Measurements from ENCODE around the gene GCN1.

Gene GCN1

GRCh38 chr12:120093592-120094355 is 100.7 kb downstream of the GCN1 start:
- ATAC-seq (replicated peaks; ENCODE audit: extremely low read depth, poor library complexity, severe bottlenecking): no peak
- no peaks in the 10 kb centered on the region for H3K27me3 Mint-ChIP-seq
- no peaks in the 10 kb centered on the region for H3K9me3 Mint-ChIP-seq
- no peak for DNase-seq (ENCODE audit: low spot score in 2 of 2)
- H3K27ac Mint-ChIP-seq (ENCODE audit: low read depth): no peak overlapping the region
- H3K36me3 Mint-ChIP-seq (ENCODE audit: insufficient read depth): peaks cover 51% of the 10 kb centered on the region
- peaks cover 7% of the 10 kb centered on the region for H3K4me1 Mint-ChIP-seq
- no peak overlapping the region for H3K4me3 Mint-ChIP-seq

- DNase-seq (ENCODE audit: low spot score in 2 of 2) (no peak), ATAC-seq (replicated peaks; ENCODE audit: extremely low read depth, poor library complexity, severe bottlenecking) (no peak)
- Mint-ChIP-seq H3K9me3 (no peaks in the 10 kb centered on the region), H3K4me3 (no peak overlapping the region), H3K4me1 (peaks cover 7% of the 10 kb centered on the region), H3K36me3 (ENCODE audit: insufficient read depth) (peaks cover 49% of the 10 kb centered on the region), H3K27ac (ENCODE audit: low read depth) (no peak overlapping the region), H3K27me3 (no peaks in the 10 kb centered on the region)
Measured at GRCh38 chr12:120093336-120093591, 101.3 kb downstream of the GCN1 start.

DNA sequence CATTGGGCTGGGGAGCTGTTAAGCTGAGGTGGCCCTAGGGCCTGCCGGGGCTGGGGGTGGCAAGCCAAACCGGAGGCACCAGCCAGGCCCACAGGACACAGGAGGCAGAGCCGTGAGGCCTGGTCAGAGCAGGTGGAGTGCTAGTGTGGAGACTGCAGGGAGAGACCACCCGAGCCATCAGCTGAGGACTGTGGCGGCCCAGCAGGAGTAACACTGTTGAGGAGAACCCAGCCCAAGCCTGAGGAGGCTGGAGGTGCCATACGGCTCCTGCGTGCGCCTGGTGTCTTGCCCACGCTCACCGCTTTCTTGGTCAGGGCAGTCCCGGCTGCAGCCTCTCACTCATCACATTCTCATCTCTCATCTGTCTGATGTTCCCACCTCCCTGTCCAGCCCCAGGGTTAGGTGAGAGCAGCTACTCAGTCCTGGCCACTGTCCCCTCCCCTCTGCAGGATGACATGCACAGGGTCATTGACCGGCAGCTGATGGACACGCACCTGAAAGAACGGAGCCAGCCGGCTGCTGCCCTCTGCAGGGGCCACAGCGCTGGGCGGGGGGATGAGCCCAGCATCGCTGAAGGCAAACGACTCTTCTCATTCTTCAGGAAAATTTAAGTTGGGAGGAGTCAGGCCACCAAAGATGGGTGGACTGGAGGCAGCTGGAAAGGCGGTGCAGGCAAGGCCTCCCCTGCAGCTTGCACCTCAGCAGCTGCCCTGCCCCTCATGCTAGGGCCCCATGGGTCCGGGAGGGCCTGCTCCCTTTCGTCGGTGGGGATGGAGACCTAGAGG is 101.8 kb downstream of the GCN1 start:
- Mint-ChIP-seq H3K4me1 (peaks cover 7% of the 10 kb centered on the region), H3K9me3 (no peaks in the 10 kb centered on the region), H3K4me3 (no peak overlapping the region), H3K27ac (ENCODE audit: low read depth) (no peak overlapping the region), H3K27me3 (no peaks in the 10 kb centered on the region), H3K36me3 (ENCODE audit: insufficient read depth) (peaks cover 47% of the 10 kb centered on the region)
- ATAC-seq (replicated peaks; ENCODE audit: extremely low read depth, poor library complexity, severe bottlenecking) (no peak), DNase-seq (ENCODE audit: low spot score in 2 of 2) (no peak)

DNA sequence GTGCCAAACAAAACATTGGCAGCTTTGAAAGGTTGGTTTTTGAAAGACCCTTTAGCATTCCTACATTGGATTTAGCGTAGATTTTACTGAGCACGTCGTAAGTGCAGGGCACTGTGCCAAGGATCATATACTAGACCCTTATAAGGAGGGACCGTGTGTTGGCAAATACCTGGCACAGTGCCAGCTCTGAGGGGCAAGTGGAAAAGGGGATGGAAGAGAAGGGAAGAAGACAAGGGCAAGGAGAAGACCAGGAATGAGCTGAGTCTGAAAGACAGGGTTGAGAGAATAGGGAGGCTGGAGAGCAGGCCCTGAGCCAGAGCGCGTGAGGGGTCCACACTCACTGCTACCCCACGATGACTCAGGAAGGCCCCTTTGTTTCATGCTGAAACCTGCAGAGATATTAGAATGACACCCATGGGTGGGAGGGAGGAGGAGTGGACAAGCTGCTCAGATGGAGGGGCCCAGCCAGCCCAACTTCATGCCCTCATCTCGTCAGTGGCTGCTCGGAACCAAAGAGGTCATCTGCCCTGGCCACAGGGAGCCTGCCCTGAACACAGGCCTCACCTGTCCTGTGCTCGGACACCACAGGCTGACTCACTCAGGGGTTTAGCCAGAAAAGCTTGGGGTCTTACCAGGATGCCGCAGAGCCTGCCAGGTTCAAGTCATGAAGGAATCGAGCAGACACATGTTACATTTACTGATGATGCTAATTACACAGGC is 103.0 kb downstream of the GCN1 start:
- no peak overlapping the region for H3K4me3 Mint-ChIP-seq
- H3K9me3 Mint-ChIP-seq: no peaks in the 10 kb centered on the region
- ATAC-seq (replicated peaks; ENCODE audit: extremely low read depth, poor library complexity, severe bottlenecking): no peak
- H3K27ac Mint-ChIP-seq (ENCODE audit: low read depth): peak overlapping the region; percentile 25
- H3K4me1 Mint-ChIP-seq: peaks cover 19% of the 10 kb centered on the region
- H3K36me3 Mint-ChIP-seq (ENCODE audit: insufficient read depth): peaks cover 49% of the 10 kb centered on the region
- H3K27me3 Mint-ChIP-seq: no peaks in the 10 kb centered on the region
- DNase-seq (ENCODE audit: low spot score in 2 of 2): no peak

DNA sequence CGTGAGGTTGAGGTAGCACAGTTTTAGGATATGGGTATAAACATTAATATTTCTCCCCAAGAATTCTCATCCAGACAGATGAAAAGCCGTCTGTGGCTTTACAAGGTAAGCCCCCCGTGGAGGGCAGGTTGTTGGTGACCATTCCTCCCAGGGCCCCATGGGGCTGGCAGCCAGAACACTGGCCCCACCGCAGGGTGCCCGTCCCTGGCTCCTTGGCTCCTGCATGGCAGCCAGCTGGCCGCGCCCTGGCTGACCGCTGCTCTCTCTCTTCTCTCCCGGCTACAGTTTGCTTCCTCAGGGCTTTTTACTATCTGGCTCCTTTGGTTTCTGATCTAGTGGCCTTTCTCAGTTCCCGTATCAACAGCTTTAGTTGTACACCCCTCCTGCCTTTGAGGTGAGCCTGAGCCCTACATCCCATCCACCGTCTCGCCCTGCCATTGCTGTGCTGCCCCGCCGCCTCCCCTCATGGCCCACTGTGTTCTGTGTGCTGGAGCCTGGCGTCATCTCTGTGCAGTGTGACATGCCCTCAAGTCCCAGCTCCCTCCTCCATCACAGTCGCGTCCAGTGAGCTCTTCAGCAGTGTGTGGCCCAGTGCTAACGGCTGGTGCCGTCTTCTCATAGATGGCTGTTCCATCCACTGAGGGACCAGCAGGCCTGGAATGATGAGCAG is 103.8 kb downstream of the GCN1 start:
- Mint-ChIP-seq H3K4me1 (peaks cover 23% of the 10 kb centered on the region), H3K27me3 (no peaks in the 10 kb centered on the region), H3K27ac (ENCODE audit: low read depth) (peak overlapping the region; percentile 25), H3K4me3 (no peak overlapping the region), H3K36me3 (ENCODE audit: insufficient read depth) (peaks cover 45% of the 10 kb centered on the region), H3K9me3 (no peaks in the 10 kb centered on the region)
- DNase-seq (ENCODE audit: low spot score in 2 of 2) (no peak), ATAC-seq (replicated peaks; ENCODE audit: extremely low read depth, poor library complexity, severe bottlenecking) (no peak)

- Mint-ChIP-seq H3K4me1 (peaks cover 23% of the 10 kb centered on the region), H3K36me3 (ENCODE audit: insufficient read depth) (peaks cover 44% of the 10 kb centered on the region), H3K27me3 (no peaks in the 10 kb centered on the region), H3K9me3 (no peaks in the 10 kb centered on the region), H3K27ac (ENCODE audit: low read depth) (no peak overlapping the region), H3K4me3 (no peak overlapping the region)
- no peak for DNase-seq (ENCODE audit: low spot score in 2 of 2)
- no peak for ATAC-seq (replicated peaks; ENCODE audit: extremely low read depth, poor library complexity, severe bottlenecking)
Measured at GRCh38 chr12:120090206-120090605, 104.3 kb downstream of the GCN1 start.

GRCh38 chr12:120089796-120090195 is 104.7 kb downstream of the GCN1 start:
- H3K36me3 Mint-ChIP-seq (ENCODE audit: insufficient read depth): peaks cover 45% of the 10 kb centered on the region
- no peak overlapping the region for H3K27ac Mint-ChIP-seq (ENCODE audit: low read depth)
- no peak for DNase-seq (ENCODE audit: low spot score in 2 of 2)
- H3K27me3 Mint-ChIP-seq: no peaks in the 10 kb centered on the region
- H3K4me3 Mint-ChIP-seq: no peak overlapping the region
- H3K4me1 Mint-ChIP-seq: peaks cover 23% of the 10 kb centered on the region
- ATAC-seq (replicated peaks; ENCODE audit: extremely low read depth, poor library complexity, severe bottlenecking): no peak
- no peaks in the 10 kb centered on the region for H3K9me3 Mint-ChIP-seq

DNA sequence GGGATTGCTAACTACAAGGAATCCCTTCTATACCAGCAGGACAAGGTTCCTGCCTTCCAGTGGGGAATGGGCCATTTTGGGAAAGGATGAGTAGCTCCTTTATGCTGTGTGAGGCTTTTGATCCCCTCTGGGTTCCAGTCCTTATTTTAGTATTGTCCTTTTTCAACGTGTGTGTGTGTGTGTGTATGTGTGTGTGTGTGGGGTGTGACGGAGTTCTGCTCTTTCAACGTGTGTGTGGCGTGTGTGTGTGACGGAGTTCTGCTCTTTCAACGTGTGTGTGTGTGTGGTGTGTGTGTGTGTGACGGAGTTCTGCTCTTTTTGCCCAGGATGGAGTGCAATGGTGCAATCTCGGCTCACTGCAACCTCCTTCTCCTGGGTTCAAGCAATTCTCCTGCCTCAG is 105.4 kb downstream of the GCN1 start:
- ATAC-seq (replicated peaks; ENCODE audit: extremely low read depth, poor library complexity, severe bottlenecking): no peak
- no peak for DNase-seq (ENCODE audit: low spot score in 2 of 2)
- no peaks in the 10 kb centered on the region for H3K9me3 Mint-ChIP-seq
- peaks cover 23% of the 10 kb centered on the region for H3K4me1 Mint-ChIP-seq
- peaks cover 48% of the 10 kb centered on the region for H3K36me3 Mint-ChIP-seq (ENCODE audit: insufficient read depth)
- no peak overlapping the region for H3K4me3 Mint-ChIP-seq
- H3K27me3 Mint-ChIP-seq: no peaks in the 10 kb centered on the region
- H3K27ac Mint-ChIP-seq (ENCODE audit: low read depth): no peak overlapping the region

GRCh38 chr12:120086801-120087621 is 107.5 kb downstream of the GCN1 start:
- Mint-ChIP-seq H3K27ac (ENCODE audit: low read depth) (peak overlapping the region; percentile 88), H3K4me1 (peaks cover 23% of the 10 kb centered on the region), H3K36me3 (ENCODE audit: insufficient read depth) (peaks cover 53% of the 10 kb centered on the region), H3K27me3 (no peaks in the 10 kb centered on the region), H3K4me3 (peak overlapping the region; percentile 64), H3K9me3 (no peaks in the 10 kb centered on the region)
- DNase-seq (ENCODE audit: low spot score in 2 of 2): peak; percentile 99 to 100
- peak; percentile 98 for ATAC-seq (replicated peaks; ENCODE audit: extremely low read depth, poor library complexity, severe bottlenecking)

DNA sequence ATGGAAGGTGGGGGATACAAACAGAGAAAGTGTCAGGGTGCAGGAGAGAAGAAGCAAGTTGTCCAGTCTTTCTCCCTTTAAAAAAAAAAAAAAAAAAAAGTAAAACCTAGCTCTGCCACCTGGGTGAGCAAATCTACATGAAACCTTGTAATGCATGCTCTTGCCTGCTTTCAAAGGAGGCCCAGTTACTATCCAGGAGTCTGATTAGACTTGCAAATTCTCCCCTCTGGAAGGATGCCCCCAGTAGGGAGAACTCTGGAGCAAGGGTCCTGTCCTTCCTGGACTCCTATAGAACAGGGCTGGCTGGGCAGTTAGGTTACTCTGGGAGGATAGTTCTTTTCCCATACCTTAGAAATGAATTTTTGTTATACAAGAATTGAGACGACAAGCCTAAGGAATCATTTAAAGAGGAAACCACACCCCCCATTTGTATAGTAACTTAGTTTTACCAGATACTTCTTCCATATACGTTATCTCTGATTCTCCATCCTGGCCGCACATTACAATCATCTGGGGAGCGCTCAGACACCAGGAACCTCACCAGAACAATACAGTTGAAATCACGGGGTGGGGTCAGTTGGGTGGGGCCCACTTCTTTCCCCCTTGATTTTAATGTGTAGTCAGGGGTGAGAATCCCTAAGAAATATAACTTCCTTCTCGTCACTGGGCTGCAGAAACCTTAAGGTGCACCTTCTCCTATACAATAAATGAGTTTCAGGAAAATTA is 108.4 kb downstream of the GCN1 start:
- Mint-ChIP-seq H3K9me3 (no peaks in the 10 kb centered on the region), H3K4me1 (peaks cover 20% of the 10 kb centered on the region), H3K27ac (ENCODE audit: low read depth) (peak overlapping the region; percentile 88), H3K36me3 (ENCODE audit: insufficient read depth) (peaks cover 56% of the 10 kb centered on the region), H3K4me3 (no peak overlapping the region), H3K27me3 (no peaks in the 10 kb centered on the region)
- DNase-seq (ENCODE audit: low spot score in 2 of 2) (no peak), ATAC-seq (replicated peaks; ENCODE audit: extremely low read depth, poor library complexity, severe bottlenecking) (no peak)

DNA sequence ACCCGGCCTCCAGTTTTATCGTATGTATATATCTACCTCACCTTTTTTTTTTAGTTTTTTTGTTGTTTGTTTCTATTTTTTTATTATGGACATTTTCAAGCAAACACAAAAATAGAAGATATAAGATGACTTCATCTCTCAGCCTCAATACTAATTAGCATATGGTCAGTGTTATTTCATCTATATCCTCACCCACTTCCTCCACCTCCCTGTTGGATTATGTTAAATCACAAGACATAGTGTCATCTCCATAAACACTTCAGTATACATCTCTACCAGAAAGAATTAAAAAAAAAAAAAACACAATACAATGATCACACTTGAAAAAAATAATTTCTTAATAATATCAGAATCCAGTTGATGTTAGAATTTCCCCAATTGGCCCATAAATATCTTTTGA is 112.9 kb downstream of the GCN1 start:
- ATAC-seq (replicated peaks; ENCODE audit: extremely low read depth, poor library complexity, severe bottlenecking): no peak
- Mint-ChIP-seq H3K4me3 (no peak overlapping the region), H3K4me1 (peaks cover 5% of the 10 kb centered on the region), H3K27me3 (no peaks in the 10 kb centered on the region), H3K36me3 (ENCODE audit: insufficient read depth) (peaks cover 46% of the 10 kb centered on the region), H3K27ac (ENCODE audit: low read depth) (no peak overlapping the region), H3K9me3 (no peaks in the 10 kb centered on the region)
- DNase-seq (ENCODE audit: low spot score in 2 of 2): no peak

All from central memory CD8-positive, alpha-beta T cell (primary cell).